B cell (primary cell): ENCODE data around the gene CLDN24. TPM values are rescaled to one million over a fixed set of nuclear protein-coding genes. Genes with fewer than 3 reads are reported as not detected.

Experiments
- ATAC-seq: fragments of 200-7000 bp; cut with Tn5 transposase; one replicate; pipeline ENCODE4 v1.10.0; 2021; ENCODE audit warnings: low read depth, mild to moderate bottlenecking, moderate number of reproducible peaks, moderate library complexity
- CTCF ChIA-PET: fragments of 350-600 bp; sonication (Branson Sonifier 250); formaldehyde crosslinking; loops from one replicate; lab custom pipeline; 2021; ENCODE audit warnings: antibody characterized with exemption, inconsistent platforms; lab: Charles Lee
- POLR2A ChIA-PET: fragments of 350-600 bp; sonication (Branson Sonifier 250); formaldehyde crosslinking; loops from one replicate; lab custom pipeline; 2021; ENCODE audit warnings: antibody characterized with exemption; lab: Charles Lee
- DNase-seq: peaks from one replicate; pipeline ENCODE4 v3.0.0; 2013
- H2AFZ ChIP-seq: 2 replicates; pipeline ENCODE4 v1.6.1; 2012; ENCODE audit warnings: mild to moderate bottlenecking, low read depth, low read length; ENCODE audit not compliant: insufficient read depth, poor library complexity, severe bottlenecking
- H3K27ac ChIP-seq, 2 donors: 1 replicate in 1 of 2; 2 replicates in 1 of 2; pipeline ENCODE4 v1.5.1; 2012 to 2013; ENCODE audit warnings: low read length in 2 of 2, mild to moderate bottlenecking in 2 of 2, moderate library complexity in 1 of 2
- H3K27me3 ChIP-seq, 4 experiments: fragments of 200-600 bp in 1 of 4; sonication (generic) in 1 of 4; replicated peaks in 1 of 4; 1 replicate in 2 of 4; 2 replicates in 2 of 4; pipeline versions ENCODE4 v1.6.1 to v1.7.0; 2013 to 2016; ENCODE audit warnings: low read length in 3 of 4, mild to moderate bottlenecking in 2 of 4, mixed read lengths in 1 of 4, moderate library complexity in 1 of 4; ENCODE audit not compliant: insufficient read depth in 4 of 4, control insufficient read depth in 3 of 4; ENCODE audit errors: control extremely low read depth in 1 of 4
- H3K36me3 ChIP-seq, 2 experiments: replicated peaks in 1 of 2; 1 replicate in 1 of 2; 2 replicates in 1 of 2; pipeline versions ENCODE4 v1.6.1 to v1.7.1; 2013; ENCODE audit warnings: low read length in 1 of 2; ENCODE audit not compliant: insufficient read depth in 2 of 2, control insufficient read depth in 1 of 2; ENCODE audit errors: control extremely low read depth in 1 of 2, extremely low read depth in 1 of 2
- H3K4me1 ChIP-seq, 2 donors: fragments of 200-600 bp in 1 of 2; sonication (generic) in 1 of 2; 1 replicate in 1 of 2; 2 replicates in 1 of 2; pipeline versions ENCODE4 v1.5.1 to v1.6.1; 2013 to 2017; ENCODE audit warnings: low read length in 2 of 2; ENCODE audit not compliant: control insufficient read depth in 2 of 2, insufficient read depth in 2 of 2
- H3K4me2 ChIP-seq: replicated peaks from 2 replicates; pipeline ENCODE3; 2012; ENCODE audit warnings: mild to moderate bottlenecking, low read depth, low read length; ENCODE audit not compliant: poor library complexity, severe bottlenecking
- H3K4me3 ChIP-seq, 5 experiments: fragments of 200-600 bp in 1 of 5; sonication (generic) in 1 of 5; 1 replicate in 3 of 5; 2 replicates in 2 of 5; pipeline versions ENCODE4 v1.5.1 to v1.7.0; 2011 to 2016; ENCODE audit warnings: low read length in 4 of 5, mild to moderate bottlenecking in 4 of 5, low read depth in 2 of 5, control low read depth in 1 of 5, moderate library complexity in 1 of 5; ENCODE audit not compliant: insufficient read depth in 1 of 5; ENCODE audit errors: control extremely low read depth in 1 of 5, extremely low read depth in 1 of 5
- H3K79me2 ChIP-seq: fragments of 200-600 bp; sonication (generic); one replicate; pipeline ENCODE4 v1.6.0; 2016; ENCODE audit warnings: low read length; ENCODE audit not compliant: control insufficient read depth, insufficient read depth
- H3K9ac ChIP-seq: fragments of 200-600 bp; sonication (generic); 2 replicates; pipeline ENCODE4 v1.6.1; 2017; ENCODE audit warnings: mild to moderate bottlenecking, low read length, moderate library complexity
- H3K9me3 ChIP-seq, 3 donors: one replicate each; pipeline versions ENCODE4 v1.6.1 to v1.7.1; 2013; ENCODE audit warnings: low read length in 2 of 3; ENCODE audit not compliant: control insufficient read depth in 2 of 3, insufficient read depth in 1 of 3; ENCODE audit errors: control extremely low read depth in 1 of 3
- H4K20me1 ChIP-seq: 2 replicates; pipeline ENCODE4 v1.6.0; 2012; ENCODE audit warnings: mild to moderate bottlenecking, low read length; ENCODE audit not compliant: insufficient read depth, control insufficient read depth, poor library complexity, severe bottlenecking
- H3K27ac Mint-ChIP-seq: one replicate; pipeline ENCODE4 v1.8.0; 2021; ENCODE audit warnings: mixed read lengths
- H3K27me3 Mint-ChIP-seq: one replicate; pipeline ENCODE4 v1.8.0; 2021; ENCODE audit warnings: mixed read lengths
- H3K4me1 Mint-ChIP-seq: one replicate; pipeline ENCODE4 v1.8.0; 2021; ENCODE audit warnings: mixed read lengths
- H3K4me3 Mint-ChIP-seq: one replicate; pipeline ENCODE4 v1.8.0; 2021; ENCODE audit warnings: mixed read lengths
- H3K9me3 Mint-ChIP-seq: one replicate; pipeline ENCODE4 v1.8.0; 2022; ENCODE audit warnings: mixed read lengths; ENCODE audit not compliant: insufficient read depth
- EZH2 ChIP-seq: IDR thresholded peaks from 2 replicates; pipeline ENCODE4 v1.6.1; 2012; ENCODE audit warnings: borderline replicate concordance, low read depth, mild to moderate bottlenecking, moderate library complexity, low read length; ENCODE audit not compliant: insufficient read depth, poor library complexity, severe bottlenecking
- WGBS: methylation state at CpG from one replicate; pipeline ENCODE4 v1.1.5; 2013; ENCODE audit warnings: missing lambda C conversion rate; ENCODE audit not compliant: insufficient coverage; 5-methylcytosine and 5-hydroxymethylcytosine counted together
- intact Hi-C: fragments of 100-400 bp; cut with micrococcal nuclease; formaldehyde crosslinking; loops from one replicate; pipeline ENCODE4 v1.10.0; 2022
- polyA plus RNA-seq: library from polyadenylated mRNA; depleted of rRNA; stranded (reverse); fragments of >200 nt; gene quantifications from 2 replicates; pipeline ENCODE4 v1.2.3, GENCODE V29; 2012
- total RNA-seq, 2 donors: library from RNA; stranded (reverse); fragments of 120-200 nt in 1 of 2; gene quantifications; 1 replicate in 1 of 2; 2 replicates in 1 of 2; pipeline versions ENCODE4 v1.2.3 to v1.2.4, GENCODE V29; 2013 to 2022
- TF ChIP-seq, protein P1 (sequence below): fragments of 200-600 bp; IDR thresholded peaks from one replicate; pipeline ENCODE4 v1.8.0; 2022; ENCODE audit warnings: antibody characterized with exemption, mild to moderate bottlenecking

CLDN24 gene
- total and polyA plus RNA-seq, 2 donors (not counting 1 experiment from before 2014, with no cell fraction given): not detected

- Histone ChIP-seq H3K9ac (no peak overlapping the region), H3K27me3 (peaks cover 0 to 17% (median 0%) of the 10 kb centered on the region in 4 experiments), H3K4me1 (peaks cover 0 to 4% of the 10 kb centered on the region in 2 donors), H3K27ac (no peak overlapping the region), H2AFZ (no peak overlapping the region), H3K9me3 (no peaks in the 10 kb centered on the region), H3K79me2 (no peaks in the 10 kb centered on the region), H3K4me3 (no peak overlapping the region), H4K20me1 (no peaks in the 10 kb centered on the region), H3K36me3 (no peaks in the 10 kb centered on the region), H3K4me2 (no peak overlapping the region)
- ATAC-seq: no peak
- 91% methylated on average over 3 of the region's 4 CpGs for WGBS
- Mint-ChIP-seq H3K27me3 (peaks cover 30% of the 10 kb centered on the region), H3K9me3 (no peaks in the 10 kb centered on the region), H3K4me1 (peaks cover 6% of the 10 kb centered on the region), H3K27ac (no peak overlapping the region), H3K4me3 (no peak overlapping the region)
- CTCF ChIA-PET: no interaction called here
- intact Hi-C loops: no loop called here
- POLR2A ChIA-PET: no interaction called here
- no peak for DNase-seq
- TF ChIP-seq EZH2: no peak
- TF ChIP-seq, protein P1, sequence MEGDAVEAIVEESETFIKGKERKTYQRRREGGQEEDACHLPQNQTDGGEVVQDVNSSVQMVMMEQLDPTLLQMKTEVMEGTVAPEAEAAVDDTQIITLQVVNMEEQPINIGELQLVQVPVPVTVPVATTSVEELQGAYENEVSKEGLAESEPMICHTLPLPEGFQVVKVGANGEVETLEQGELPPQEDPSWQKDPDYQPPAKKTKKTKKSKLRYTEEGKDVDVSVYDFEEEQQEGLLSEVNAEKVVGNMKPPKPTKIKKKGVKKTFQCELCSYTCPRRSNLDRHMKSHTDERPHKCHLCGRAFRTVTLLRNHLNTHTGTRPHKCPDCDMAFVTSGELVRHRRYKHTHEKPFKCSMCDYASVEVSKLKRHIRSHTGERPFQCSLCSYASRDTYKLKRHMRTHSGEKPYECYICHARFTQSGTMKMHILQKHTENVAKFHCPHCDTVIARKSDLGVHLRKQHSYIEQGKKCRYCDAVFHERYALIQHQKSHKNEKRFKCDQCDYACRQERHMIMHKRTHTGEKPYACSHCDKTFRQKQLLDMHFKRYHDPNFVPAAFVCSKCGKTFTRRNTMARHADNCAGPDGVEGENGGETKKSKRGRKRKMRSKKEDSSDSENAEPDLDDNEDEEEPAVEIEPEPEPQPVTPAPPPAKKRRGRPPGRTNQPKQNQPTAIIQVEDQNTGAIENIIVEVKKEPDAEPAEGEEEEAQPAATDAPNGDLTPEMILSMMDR: no peak
Measured at GRCh38 chr4:183347566-183347965, 25.3 kb upstream of the CLDN24 start.

DNA sequence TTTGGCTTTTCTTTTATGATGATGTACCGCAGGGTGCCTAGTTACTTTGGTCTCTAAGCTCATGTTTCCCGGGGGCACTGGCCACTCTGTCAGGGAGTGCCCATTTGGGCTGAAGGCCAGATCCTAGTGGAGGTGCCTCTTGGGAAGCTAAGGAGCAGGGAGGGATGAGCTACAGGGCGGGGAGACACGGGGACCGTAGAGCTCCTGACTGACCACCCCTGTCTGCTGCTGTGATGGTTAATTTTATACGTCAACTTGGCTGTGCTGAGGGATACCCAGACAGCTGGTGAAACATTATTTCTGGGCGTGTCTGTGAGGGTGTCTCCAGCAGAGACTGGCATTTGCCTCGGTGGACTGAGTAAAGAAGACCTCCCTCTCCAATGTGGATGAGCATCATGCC lies 24.9 kb upstream of the CLDN24 start:
- peaks cover 0 to 4% of the 10 kb centered on the region in 2 donors for H3K4me1 ChIP-seq
- no peak overlapping the region for H3K27ac ChIP-seq
- Mint-ChIP-seq H3K4me1 (peaks cover 6% of the 10 kb centered on the region), H3K9me3 (no peaks in the 10 kb centered on the region), H3K27ac (no peak overlapping the region), H3K27me3 (peaks cover 28% of the 10 kb centered on the region), H3K4me3 (no peak overlapping the region)
- 86% methylated on average over 8 of the region's 8 CpGs for WGBS
- no peak overlapping the region for H3K4me3 ChIP-seq
- no peak overlapping the region for H3K9ac ChIP-seq
- intact Hi-C loops: no loop called here
- ATAC-seq (no peak), DNase-seq (no peak)
- no peak overlapping the region for H3K4me2 ChIP-seq
- H3K27me3 ChIP-seq: peaks cover 0 to 17% (median 0%) of the 10 kb centered on the region in 4 experiments
- H2AFZ ChIP-seq: no peak overlapping the region
- no peaks in the 10 kb centered on the region for H3K9me3 ChIP-seq
- H3K79me2 ChIP-seq: no peaks in the 10 kb centered on the region
- H4K20me1 ChIP-seq: no peaks in the 10 kb centered on the region
- ChIA-PET CTCF (no interaction called here), POLR2A (interaction anchor here (0.7 kb wide), 1 partner anchor 426 kb away, joined by 5 read pairs; no protein-coding TSS in a partner anchor)
- no peaks in the 10 kb centered on the region for H3K36me3 ChIP-seq
- TF ChIP-seq, protein P1: no peak
- no peak for TF ChIP-seq EZH2
